ENCODE data around the gene MAGI2.
"Not testable (repeated sequence)": the region's sequence is repeated elsewhere in the genome, so short reads cannot be mapped to it uniquely, and the experiment has no call there.

MAGI2 gene

DNA sequence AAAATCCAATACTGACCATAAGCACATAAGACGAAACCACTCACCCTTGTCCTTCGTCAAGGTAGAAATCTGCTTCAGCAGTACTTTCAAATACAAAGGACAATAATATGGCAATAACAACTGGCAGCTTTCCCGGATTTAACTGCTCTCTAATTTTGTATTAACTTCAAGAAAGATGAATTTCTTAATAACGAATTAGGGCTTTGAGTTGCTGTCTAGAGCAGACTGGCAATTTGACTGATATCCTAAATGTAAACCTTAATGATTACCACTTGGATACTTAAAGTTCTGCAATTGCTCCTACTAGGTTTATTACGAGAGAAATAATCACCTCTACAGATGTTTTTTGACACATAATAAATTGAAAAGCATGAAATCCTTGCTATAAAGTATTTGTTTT is 418.7 kb downstream of the MAGI2 start:
- no peak for DNase-seq (ENCODE audit: low read depth)
- no peak overlapping the region for H3K4me3 ChIP-seq (ENCODE audit: low read depth, low read length)

DNA sequence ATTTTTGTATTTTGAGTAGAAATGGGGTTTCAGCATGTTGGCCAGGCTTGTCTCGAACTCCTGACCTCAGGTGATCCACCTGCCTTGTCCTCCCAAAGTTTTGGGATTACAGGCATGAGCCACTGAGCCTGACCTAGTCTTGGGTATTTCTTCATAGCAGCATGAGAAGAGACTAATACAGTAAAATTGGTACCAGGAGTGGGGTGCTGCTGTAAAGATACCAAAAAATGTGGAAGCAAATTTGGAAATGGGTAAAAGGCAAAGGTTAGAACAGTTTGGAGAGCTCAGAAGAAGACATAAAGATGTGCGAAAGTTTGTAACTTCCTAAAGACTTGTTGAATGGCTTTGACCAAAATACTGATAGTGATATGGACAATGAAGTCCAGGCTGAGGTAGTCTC is 433.8 kb downstream of the MAGI2 start:
- DNase-seq (ENCODE audit: low read depth); H3K4me3 ChIP-seq (ENCODE audit: low read depth, low read length): not testable (repeated sequence)

GRCh38 chr7:79011921-79012320 is 441.5 kb downstream of the MAGI2 start:
- no peak for DNase-seq (ENCODE audit: low read depth)
- no peak overlapping the region for H3K4me3 ChIP-seq (ENCODE audit: low read depth, low read length)

- DNase-seq (ENCODE audit: low read depth) = no peak
- H3K4me3 ChIP-seq (ENCODE audit: low read depth, low read length) = no peak overlapping the region
Observed at GRCh38 chr7:79009647-79010046, 443.8 kb downstream of the MAGI2 start.

DNA sequence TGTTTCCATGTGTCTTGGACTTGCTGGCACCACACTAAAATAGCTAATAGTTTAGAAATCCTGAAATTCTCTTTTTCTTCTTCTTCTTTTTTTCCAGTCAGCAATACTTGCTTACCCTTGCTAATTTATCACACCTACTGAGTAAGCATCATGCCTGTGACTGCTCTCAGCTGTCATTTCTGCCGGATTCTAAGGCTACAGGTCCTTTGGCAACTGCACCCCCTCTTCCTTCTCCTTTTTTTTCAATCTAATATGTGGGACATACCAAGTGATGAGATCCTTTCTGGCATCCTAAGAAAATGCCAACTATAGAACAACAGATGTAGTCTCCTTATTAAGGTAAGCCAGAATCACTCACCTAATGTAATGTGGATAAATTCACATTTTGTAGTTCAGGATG is 444.7 kb downstream of the MAGI2 start:
- DNase-seq (ENCODE audit: low read depth) = no peak
- H3K4me3 ChIP-seq (ENCODE audit: low read depth, low read length) = no peak overlapping the region

DNA sequence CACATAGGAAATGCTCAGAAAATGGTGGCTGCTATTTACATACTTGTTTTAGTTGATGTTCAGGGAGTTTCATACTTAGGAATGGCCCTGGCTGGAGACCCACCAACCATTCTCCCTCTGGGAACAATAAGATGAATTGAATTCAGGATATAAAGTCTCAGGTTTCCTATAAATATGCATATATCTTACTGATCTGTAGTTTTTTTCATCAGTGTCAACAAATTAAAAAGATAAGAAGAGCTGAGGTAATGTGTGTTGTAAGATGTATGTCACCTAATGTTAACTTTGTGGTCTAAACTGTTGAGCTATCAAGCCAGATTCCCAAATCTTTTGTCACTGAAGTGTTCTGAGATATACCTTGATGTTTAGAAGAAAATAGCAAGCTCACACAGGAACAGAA is 457.5 kb downstream of the MAGI2 start:
- DNase-seq (ENCODE audit: low read depth) = no peak
- H3K4me3 ChIP-seq (ENCODE audit: low read depth, low read length) = no peak overlapping the region

- no peak for DNase-seq (ENCODE audit: low read depth)
- no peak overlapping the region for H3K4me3 ChIP-seq (ENCODE audit: low read depth, low read length)
Observed at GRCh38 chr7:78993341-78993740, 460.1 kb downstream of the MAGI2 start.

DNA sequence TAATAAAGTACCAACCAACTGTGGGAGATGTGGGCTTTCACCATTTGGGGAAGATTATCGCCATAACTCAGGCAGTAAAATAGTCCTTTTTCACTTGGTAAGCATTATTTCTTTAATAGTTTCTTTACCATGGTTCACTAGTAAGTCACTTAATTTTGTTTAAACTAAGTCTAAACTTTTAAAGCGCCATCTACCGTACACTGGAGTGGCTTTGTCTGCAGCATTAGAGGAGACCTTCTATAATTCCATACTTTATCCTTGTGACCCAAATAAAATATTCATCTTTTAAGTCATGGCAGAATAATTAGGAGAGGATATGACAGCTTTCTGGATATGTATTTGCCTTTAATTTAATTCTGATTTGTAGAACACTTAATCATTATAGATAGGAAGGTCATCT is 468.0 kb downstream of the MAGI2 start:
- H3K4me3 ChIP-seq (ENCODE audit: low read depth, low read length) = no peak overlapping the region
- no peak for DNase-seq (ENCODE audit: low read depth)

GRCh38 chr7:78983483-78983882 is 470.0 kb downstream of the MAGI2 start:
- DNase-seq (ENCODE audit: low read depth) = no peak

GRCh38 chr7:78970440-78970916 is 483.0 kb downstream of the MAGI2 start:
- no peak for DNase-seq (ENCODE audit: low read depth)
- H3K4me3 ChIP-seq (ENCODE audit: low read depth, low read length) = no peak overlapping the region

More at GRCh38 chr7:78983483-78983882, 470.0 kb downstream of the MAGI2 start:
- H3K4me3 ChIP-seq (ENCODE audit: low read depth, low read length) = no peak overlapping the region

DNA sequence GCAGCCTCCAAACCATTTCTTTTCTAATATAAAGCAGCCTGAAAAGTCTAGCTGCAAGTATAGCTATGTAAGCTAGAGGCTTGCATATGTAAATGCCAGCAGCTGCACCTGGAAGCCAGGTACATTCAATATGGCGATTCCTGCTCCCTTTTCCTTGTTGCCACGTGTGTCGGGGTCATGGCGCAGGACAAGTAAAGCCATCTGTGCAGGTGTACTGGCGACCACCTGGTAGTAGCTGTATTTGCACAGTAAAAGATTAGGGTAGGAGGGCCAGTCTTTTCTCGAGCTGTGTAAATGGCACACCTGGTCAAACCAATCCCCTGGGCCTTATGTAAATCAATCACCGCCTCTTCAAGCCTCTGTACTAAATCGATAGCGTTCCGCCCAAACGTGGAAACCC is 484.5 kb downstream of the MAGI2 start:
- no peak for DNase-seq (ENCODE audit: low read depth)
- no peak overlapping the region for H3K4me3 ChIP-seq (ENCODE audit: low read depth, low read length)

- not testable (repeated sequence) for DNase-seq (ENCODE audit: low read depth); H3K4me3 ChIP-seq (ENCODE audit: low read depth, low read length)
Observed at GRCh38 chr7:78967561-78967960, 485.9 kb downstream of the MAGI2 start.

DNA sequence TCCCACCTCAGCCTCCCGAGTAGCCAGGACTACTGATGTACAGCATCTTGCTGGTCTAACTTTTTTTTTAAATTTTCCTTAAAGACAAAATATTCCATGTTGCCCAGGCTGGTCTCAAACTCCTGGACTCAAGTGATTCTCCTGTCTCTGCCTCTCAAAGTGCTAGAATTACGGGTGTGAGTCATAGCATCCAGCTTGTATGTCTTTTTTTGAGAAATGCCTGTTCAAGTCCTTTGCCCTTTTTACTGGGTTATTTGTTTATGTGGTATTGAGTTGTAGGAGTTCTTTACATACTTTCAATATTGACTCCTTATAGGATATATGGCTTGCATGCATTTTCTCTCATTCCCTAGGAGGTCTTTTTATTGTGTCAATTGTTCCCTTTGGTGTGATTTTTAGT is 486.4 kb downstream of the MAGI2 start:
- H3K4me3 ChIP-seq (ENCODE audit: low read depth, low read length) = no peak overlapping the region
- DNase-seq (ENCODE audit: low read depth) = no peak

GRCh38 chr7:78959477-78959876 is 494.0 kb downstream of the MAGI2 start:
- no peak for DNase-seq (ENCODE audit: low read depth)

DNA sequence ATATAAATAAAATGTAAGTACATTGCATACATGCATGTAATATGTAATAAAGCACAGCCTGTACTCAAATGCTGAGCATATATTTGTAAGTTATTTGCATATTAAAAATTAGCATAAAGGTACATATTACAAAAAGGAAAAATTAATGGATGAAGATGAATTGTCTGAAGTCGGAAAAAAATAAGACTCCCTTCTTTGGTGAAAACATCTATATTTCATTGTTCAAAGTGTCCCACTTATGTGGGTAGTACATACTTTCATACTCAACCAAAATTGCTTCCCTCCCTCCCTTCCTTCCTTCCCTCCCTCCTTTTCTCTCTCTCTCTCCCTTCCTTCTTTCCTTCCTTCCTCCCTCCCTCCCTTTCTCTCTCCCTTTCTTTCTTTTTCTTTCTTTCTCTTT is 498.1 kb downstream of the MAGI2 start:
- no peak for DNase-seq (ENCODE audit: low read depth)

More at GRCh38 chr7:78959477-78959876, 494.0 kb downstream of the MAGI2 start:
- H3K4me3 ChIP-seq (ENCODE audit: low read depth, low read length) = no peak overlapping the region

DNA sequence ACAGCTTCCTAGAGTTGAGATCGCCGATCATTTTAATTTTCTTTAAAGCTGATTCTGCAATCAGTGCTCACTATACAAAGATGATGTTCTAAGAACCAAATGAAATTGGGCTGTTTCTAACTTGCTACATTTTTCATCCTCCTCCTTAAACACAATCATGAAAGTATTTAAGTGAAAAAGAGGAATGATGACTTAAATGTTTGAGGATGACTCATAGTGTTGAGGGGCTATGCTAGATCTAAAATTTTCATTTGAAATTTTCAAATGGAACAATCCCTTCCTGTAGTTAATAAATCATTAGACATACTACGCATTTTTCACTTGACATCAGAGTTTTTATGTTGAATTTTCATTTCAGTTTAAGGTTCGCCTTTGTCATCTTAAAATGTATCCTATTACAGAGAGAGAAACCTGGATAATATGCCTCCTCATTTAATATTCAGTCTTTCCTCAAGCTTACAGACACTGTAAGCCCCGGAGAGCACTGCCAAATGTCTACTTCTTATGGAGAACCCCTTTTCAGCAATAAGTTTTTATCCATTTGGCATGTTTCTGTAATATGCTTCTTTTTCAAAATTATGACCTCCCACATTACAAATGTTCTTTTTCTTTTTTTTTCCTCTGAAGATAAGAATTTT is 499.6 kb downstream of the MAGI2 start:
- DNase-seq (ENCODE audit: low read depth) = no peak

More for the DNA sequence above, 498.1 kb downstream of the MAGI2 start:
- H3K4me3 ChIP-seq (ENCODE audit: low read depth, low read length) = no peak overlapping the region

GRCh38 chr7:78953090-78953489 is 500.4 kb downstream of the MAGI2 start:
- no peak overlapping the region for H3K4me3 ChIP-seq (ENCODE audit: low read depth, low read length)
- no peak for DNase-seq (ENCODE audit: low read depth)

More for the DNA sequence above, 499.6 kb downstream of the MAGI2 start:
- H3K4me3 ChIP-seq (ENCODE audit: low read depth, low read length) = no peak overlapping the region

DNA sequence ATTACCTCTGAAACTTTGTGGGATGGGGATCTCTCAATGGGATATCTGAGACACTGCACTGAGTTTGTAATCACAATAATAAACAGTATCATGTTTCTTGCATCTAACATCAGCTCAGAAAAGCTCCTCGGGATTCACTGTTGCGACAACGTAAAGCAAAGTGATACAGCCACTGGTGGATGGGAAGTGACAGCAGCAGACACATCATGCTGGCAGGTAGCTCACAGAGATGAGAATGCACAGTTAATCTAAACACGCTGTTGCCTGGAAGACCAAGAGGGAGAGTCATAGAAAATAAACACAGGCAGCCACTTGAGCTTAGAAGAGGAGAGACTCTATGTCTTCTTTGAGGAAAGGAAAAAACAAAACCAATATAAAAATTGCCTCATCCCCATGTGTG is 513.8 kb downstream of the MAGI2 start:
- no peak overlapping the region for H3K4me3 ChIP-seq (ENCODE audit: low read depth, low read length)
- no peak for DNase-seq (ENCODE audit: low read depth)

DNA sequence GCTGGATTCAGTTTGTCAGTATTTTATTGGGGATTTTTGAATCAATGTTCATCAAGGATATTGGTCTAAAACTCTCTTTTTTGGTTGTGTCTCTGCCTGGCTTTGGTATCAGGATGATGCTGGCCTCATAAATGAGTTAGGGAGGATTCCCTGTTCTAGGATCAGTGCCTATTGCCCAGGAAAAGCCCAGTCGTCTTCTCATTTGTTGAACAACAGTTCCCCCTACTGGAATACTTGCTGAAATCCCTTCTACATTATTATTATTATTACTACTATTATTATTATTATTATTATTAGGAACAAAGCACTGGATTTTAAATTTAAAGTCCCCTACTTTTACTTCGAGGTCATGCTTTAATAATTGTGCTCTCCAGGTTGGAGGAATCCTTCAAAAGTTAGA is 528.9 kb downstream of the MAGI2 start:
- peak; percentile 0 for DNase-seq (ENCODE audit: low read depth)
- H3K4me3 ChIP-seq (ENCODE audit: low read depth, low read length) = no peak overlapping the region

- no peak overlapping the region for H3K4me3 ChIP-seq (ENCODE audit: low read depth, low read length)
- peak; percentile 22 for DNase-seq (ENCODE audit: low read depth)
Observed at GRCh38 chr7:78912781-78913180, 540.7 kb downstream of the MAGI2 start.

DNA sequence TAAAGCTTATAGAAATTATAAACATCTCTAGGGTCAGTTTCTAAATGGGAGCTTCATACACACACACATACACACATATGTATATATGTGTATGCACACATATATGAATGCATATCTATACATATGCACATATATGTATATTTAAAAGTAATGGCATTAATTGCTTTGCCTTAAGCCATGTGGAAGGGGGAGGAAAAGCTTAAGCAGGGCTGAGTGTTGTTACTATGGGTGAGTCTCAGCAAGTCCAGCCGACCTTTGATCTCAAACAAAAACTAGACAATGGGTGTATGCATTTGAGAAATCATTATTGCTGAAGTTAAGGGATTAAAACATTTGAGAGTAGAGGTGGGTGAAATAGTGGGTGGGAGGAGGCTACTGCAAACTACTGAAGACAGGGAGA is 546.7 kb downstream of the MAGI2 start:
- DNase-seq (ENCODE audit: low read depth) = no peak
- H3K4me3 ChIP-seq (ENCODE audit: low read depth, low read length) = no peak overlapping the region

- no peak for DNase-seq (ENCODE audit: low read depth)
- H3K4me3 ChIP-seq (ENCODE audit: low read depth, low read length) = no peak overlapping the region
Observed at GRCh38 chr7:78905436-78905835, 548.0 kb downstream of the MAGI2 start.
